Panc1 (cell line): Measurements from ENCODE around the gene OLFML2B. TPM values are rescaled to one million over a fixed set of nuclear protein-coding genes. Genes with fewer than 3 reads are reported as not detected.

ENCODE experiments used
- ATAC-seq: fragments of 200-7000 bp; cut with Tn5 transposase; 2 replicates; pipeline ENCODE4 v1.9.1; 2020; ENCODE audit warnings: mild to moderate bottlenecking, moderate library complexity
- Bru-seq: library from RNA; stranded (reverse); fragments of 400-500 nt; gene quantifications from one replicate; lab custom pipeline; 2021; lab: Mats Ljungman, UMichigan
- BruChase-seq, 2 experiments: library from RNA; stranded (reverse); fragments of 400-500 nt; gene quantifications; one replicate each; lab custom pipeline; 2021; lab: Mats Ljungman, UMichigan
- BruUV-seq: library from RNA; stranded (reverse); fragments of 400-500 nt; replicated peaks from 2 replicates; lab custom pipeline; 2021; lab: Mats Ljungman, UMichigan
- CTCF ChIA-PET: fragments of 300-600 bp; sonication (Branson Sonifier 250); formaldehyde crosslinking; loops from one replicate; lab custom pipeline; 2022; ENCODE audit warnings: antibody characterized with exemption; lab: Charles Lee
- POLR2A ChIA-PET: fragments of 300-600 bp; sonication (Branson Sonifier 250); formaldehyde crosslinking; loops from one replicate; lab custom pipeline; 2022; ENCODE audit warnings: antibody characterized with exemption; lab: Charles Lee
- DNase-seq: peaks from one replicate; pipeline ENCODE4 v3.0.0-alpha.2; 2010; ENCODE audit warnings: low read depth, low spot score
- H3K27ac ChIP-seq: 2 replicates; pipeline ENCODE4 v1.5.1; 2011; ENCODE audit warnings: mild to moderate bottlenecking, low read length, inconsistent platforms
- H3K27me3 ChIP-seq: fragments of 200-500 bp; sonication (Bioruptor generic); 2 replicates; pipeline ENCODE4 v1.6.0; 2014; ENCODE audit warnings: low read length, inconsistent platforms; ENCODE audit not compliant: control insufficient read depth, insufficient read depth
- H3K36me3 ChIP-seq: fragments of 200-500 bp; sonication (Bioruptor generic); 2 replicates; pipeline ENCODE4 v1.5.1; 2014; ENCODE audit warnings: inconsistent platforms, mild to moderate bottlenecking, low read length, moderate library complexity; ENCODE audit not compliant: control insufficient read depth, insufficient read depth
- H3K4me1 ChIP-seq: 2 replicates; pipeline ENCODE4 v1.5.1; 2011; ENCODE audit warnings: inconsistent platforms, mild to moderate bottlenecking, low read length, moderate library complexity; ENCODE audit not compliant: control insufficient read depth, insufficient read depth
- H3K4me3 ChIP-seq, 2 experiments: 2 replicates each; pipeline ENCODE4 v1.5.1; 2011 to 2012; ENCODE audit warnings: low read depth in 2 of 2, low read length in 2 of 2, mild to moderate bottlenecking in 2 of 2, inconsistent platforms in 1 of 2, moderate library complexity in 1 of 2
- H3K9me3 ChIP-seq: fragments of 200-500 bp; sonication (Bioruptor generic); 2 replicates; pipeline ENCODE4 v1.5.1; 2014; ENCODE audit warnings: low read depth, mild to moderate bottlenecking, inconsistent platforms, low read length, moderate library complexity; ENCODE audit not compliant: control insufficient read depth, insufficient read depth
- CTCF ChIP-seq: fragments of 450-650 bp; IDR thresholded peaks from 2 replicates; pipeline ENCODE4 v1.5.1; 2017; ENCODE audit warnings: mild to moderate bottlenecking
- POLR2AphosphoS5 ChIP-seq: IDR thresholded peaks from 2 replicates; pipeline ENCODE4 v1.6.1; 2012; ENCODE audit warnings: mild to moderate bottlenecking, low read depth, low read length, moderate library complexity
- SIN3A ChIP-seq: IDR thresholded peaks from 2 replicates; pipeline ENCODE4 v1.6.1; 2012; ENCODE audit warnings: low read depth, mild to moderate bottlenecking, low read length, moderate library complexity, borderline replicate concordance; ENCODE audit not compliant: insufficient read depth
- TCF7L2 ChIP-seq: IDR thresholded peaks from 2 replicates; pipeline ENCODE4 v1.6.1; 2011; ENCODE audit warnings: mild to moderate bottlenecking, low read depth, low read length, inconsistent platforms
- in situ Hi-C: cut with HindIII; loops from 2 replicates; pipeline ENCODE4 v1.10.0; 2016; ENCODE audit warnings: low sequenced_read_pairs, low pct_unique_long_range_greater_than_20kb
- intact Hi-C: fragments of 100-400 bp; cut with micrococcal nuclease; formaldehyde crosslinking; loops from one replicate; pipeline ENCODE4 v1.10.0; 2022; ENCODE audit not compliant: unreplicated experiment
- long read RNA-seq: library from polyadenylated mRNA; unstranded; transcript quantifications from one replicate; pipeline ENCODE4 v2.0.0, GENCODE V29; 2021; ENCODE audit not compliant: unreplicated experiment
- polyA plus RNA-seq: library from polyadenylated mRNA; unstranded; fragments of >200 nt; gene quantifications from one replicate; pipeline ENCODE4 v1.2.1, GENCODE V29; 2012; ENCODE audit warnings: missing spikeins; ENCODE audit not compliant: insufficient read length
- total RNA-seq: library from RNA; stranded (reverse); gene quantifications from one replicate; pipeline ENCODE4 v1.2.1, GENCODE V29; 2021; ENCODE audit not compliant: unreplicated experiment
- TF ChIP-seq, protein P1 (sequence below), 2 experiments: IDR thresholded peaks; 2 replicates each; pipeline ENCODE4 v1.6.1; 2011 to 2012; ENCODE audit warnings: low read depth in 2 of 2, control low read depth in 1 of 2, low read length in 1 of 2, mild to moderate bottlenecking in 1 of 2, moderate library complexity in 1 of 2; ENCODE audit not compliant: insufficient read depth in 1 of 2

The OLFML2B gene
- total RNA-seq (1.5 TPM), Bru-seq, nascent RNA (percentile 29 among the genes with signal in this experiment), BruChase-seq, experiment 1, labeled RNA remaining after a 2-hour chase (percentile 31 among the genes with signal in this experiment), BruChase-seq, experiment 2, labeled RNA remaining after a 6-hour chase (percentile 34 among the genes with signal in this experiment)
- polyA plus RNA-seq, result 2.7 TPM
- long read RNA-seq, partial matches to known transcripts, result 1 of 3 reads
- long read RNA-seq, other reads (novel, unspliced or antisense), result 1 of 3 reads

DNA sequence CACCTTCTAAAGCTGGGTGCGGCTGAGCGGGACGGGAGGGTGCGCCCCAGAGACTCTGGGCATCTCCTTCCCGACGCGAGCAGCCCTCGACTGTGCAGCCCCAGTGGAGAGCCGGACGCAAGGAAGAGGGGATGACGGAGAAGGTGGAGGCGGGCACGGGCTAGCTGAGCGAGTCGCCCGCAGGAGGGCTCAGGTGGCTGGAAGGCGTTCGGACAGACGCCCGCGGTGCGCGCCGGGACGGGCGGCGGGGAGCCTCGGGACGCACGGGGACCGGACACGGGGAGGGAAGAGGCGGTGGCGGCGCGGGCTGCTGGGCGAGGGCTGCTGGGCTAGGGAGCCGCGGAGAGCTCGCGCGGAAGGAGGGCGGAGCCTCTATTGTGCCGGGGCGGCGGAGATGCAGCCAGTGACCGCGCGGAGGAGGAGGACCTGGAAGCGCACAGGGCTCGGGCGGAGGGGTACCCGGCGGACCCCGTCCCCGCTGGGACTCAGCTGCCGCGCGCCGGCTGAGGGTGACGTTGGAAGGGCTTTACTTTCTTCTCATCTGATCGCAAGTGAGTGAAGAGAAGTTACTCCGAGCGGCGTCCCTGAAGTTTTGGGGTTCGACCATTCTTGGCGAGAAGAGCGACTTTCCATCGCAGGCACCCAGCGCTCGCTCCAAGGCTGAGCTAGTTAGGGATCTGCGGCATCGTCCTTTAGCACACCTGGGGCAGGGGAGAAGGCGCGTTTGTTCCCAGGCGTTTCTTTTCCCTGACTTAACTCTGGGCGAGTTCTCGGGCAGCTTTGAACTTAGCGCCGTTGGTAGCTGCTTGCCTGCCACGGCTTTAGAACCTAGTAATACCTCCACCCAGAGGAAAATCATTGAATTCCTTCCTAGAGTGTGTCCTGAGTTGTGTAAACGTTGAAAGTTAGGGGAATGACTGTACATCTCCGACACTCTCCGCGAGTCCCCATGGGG is at the start of gene OLFML2B:
OLFML2B (minus strand) TSS at position 323 of the 955 bp plus-strand sequence. CDS start 439 bp downstream, outside the sequence.
- peak within 1 kb of the TSS; percentile 77 to 89 for H3K4me3 ChIP-seq
- H3K27me3 ChIP-seq, result peaks cover 9% of the 10 kb centered on the region
- TF ChIP-seq POLR2AphosphoS5 (no peak), CTCF (peak; percentile 50), TCF7L2 (peak; percentile 94), SIN3A (no peak)
- TF ChIP-seq, protein P1, sequence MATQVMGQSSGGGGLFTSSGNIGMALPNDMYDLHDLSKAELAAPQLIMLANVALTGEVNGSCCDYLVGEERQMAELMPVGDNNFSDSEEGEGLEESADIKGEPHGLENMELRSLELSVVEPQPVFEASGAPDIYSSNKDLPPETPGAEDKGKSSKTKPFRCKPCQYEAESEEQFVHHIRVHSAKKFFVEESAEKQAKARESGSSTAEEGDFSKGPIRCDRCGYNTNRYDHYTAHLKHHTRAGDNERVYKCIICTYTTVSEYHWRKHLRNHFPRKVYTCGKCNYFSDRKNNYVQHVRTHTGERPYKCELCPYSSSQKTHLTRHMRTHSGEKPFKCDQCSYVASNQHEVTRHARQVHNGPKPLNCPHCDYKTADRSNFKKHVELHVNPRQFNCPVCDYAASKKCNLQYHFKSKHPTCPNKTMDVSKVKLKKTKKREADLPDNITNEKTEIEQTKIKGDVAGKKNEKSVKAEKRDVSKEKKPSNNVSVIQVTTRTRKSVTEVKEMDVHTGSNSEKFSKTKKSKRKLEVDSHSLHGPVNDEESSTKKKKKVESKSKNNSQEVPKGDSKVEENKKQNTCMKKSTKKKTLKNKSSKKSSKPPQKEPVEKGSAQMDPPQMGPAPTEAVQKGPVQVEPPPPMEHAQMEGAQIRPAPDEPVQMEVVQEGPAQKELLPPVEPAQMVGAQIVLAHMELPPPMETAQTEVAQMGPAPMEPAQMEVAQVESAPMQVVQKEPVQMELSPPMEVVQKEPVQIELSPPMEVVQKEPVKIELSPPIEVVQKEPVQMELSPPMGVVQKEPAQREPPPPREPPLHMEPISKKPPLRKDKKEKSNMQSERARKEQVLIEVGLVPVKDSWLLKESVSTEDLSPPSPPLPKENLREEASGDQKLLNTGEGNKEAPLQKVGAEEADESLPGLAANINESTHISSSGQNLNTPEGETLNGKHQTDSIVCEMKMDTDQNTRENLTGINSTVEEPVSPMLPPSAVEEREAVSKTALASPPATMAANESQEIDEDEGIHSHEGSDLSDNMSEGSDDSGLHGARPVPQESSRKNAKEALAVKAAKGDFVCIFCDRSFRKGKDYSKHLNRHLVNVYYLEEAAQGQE (IDR thresholded peaks at IDR 0.05; ENCODE audit: insufficient read depth in 1 of 2, low read depth in 2 of 2, low read length in 1 of 2), result no peak
- peaks cover 3% of the 10 kb centered on the region for H3K4me1 ChIP-seq
- DNase-seq (peak; percentile 61), ATAC-seq (peak; percentile 96)
- ChIA-PET CTCF (interaction anchor here (0.6 to 2.4 kb wide), 5 partner anchors 13 to 398 kb away, joined by 3 to 23 read pairs (median 8); no protein-coding TSS in a partner anchor), POLR2A (interaction anchor here (0.6 kb wide), 1 partner anchor 63 kb away, joined by 7 read pairs; no protein-coding TSS in a partner anchor)
- in situ Hi-C loops (no loop called here), intact Hi-C loops (no loop called here)
- no peaks in the 10 kb centered on the region for H3K9me3 ChIP-seq
- BruUV-seq, result no TSS peak
- no peaks in the 10 kb centered on the region; the same call in 1 of the 2 replicates for H3K36me3 ChIP-seq
- no peak within 1 kb of the TSS for H3K27ac ChIP-seq

- in situ Hi-C loops (no loop called here), intact Hi-C loops (loop anchor here (5.0 kb wide), 1 partner anchor 60 kb away; no protein-coding TSS in a partner anchor)
- TF ChIP-seq POLR2AphosphoS5 (no peak), SIN3A (no peak), CTCF (no peak), TCF7L2 (no peak)
- TF ChIP-seq, protein P1 (IDR thresholded peaks at IDR 0.05; ENCODE audit: insufficient read depth in 1 of 2, low read depth in 2 of 2, low read length in 1 of 2), result no peak
- Histone ChIP-seq H3K9me3 (peaks cover 8% of the 10 kb centered on the region; the same call in 1 of the 2 replicates), H3K4me1 (peaks cover 57% of the 10 kb centered on the region), H3K27ac (peak overlapping the region; percentile 95), H3K27me3 (no peaks in the 10 kb centered on the region), H3K36me3 (no peaks in the 10 kb centered on the region; the same call in 1 of the 2 replicates), H3K4me3 (peak overlapping the region; percentile 84 to 85)
- ATAC-seq (no peak), DNase-seq (no peak)
- POLR2A ChIA-PET, result no interaction called here
- CTCF ChIA-PET, result interaction anchor here (0.5 kb wide), 1 partner anchor 203 kb away, joined by 5 read pairs; no protein-coding TSS in a partner anchor
- no TSS peak for BruUV-seq
These were observed 49.1 kb upstream of the OLFML2B start for GRCh38 chr1:162072740-162073139.
